ENCODE measurements around the gene MAP3K5. TPM values are rescaled to one million over a fixed set of nuclear protein-coding genes. Genes with fewer than 3 reads are reported as not detected.

MAP3K5 gene
- total RNA-seq, 1 experiment from 2014 or later = 0.55 TPM

DNA sequence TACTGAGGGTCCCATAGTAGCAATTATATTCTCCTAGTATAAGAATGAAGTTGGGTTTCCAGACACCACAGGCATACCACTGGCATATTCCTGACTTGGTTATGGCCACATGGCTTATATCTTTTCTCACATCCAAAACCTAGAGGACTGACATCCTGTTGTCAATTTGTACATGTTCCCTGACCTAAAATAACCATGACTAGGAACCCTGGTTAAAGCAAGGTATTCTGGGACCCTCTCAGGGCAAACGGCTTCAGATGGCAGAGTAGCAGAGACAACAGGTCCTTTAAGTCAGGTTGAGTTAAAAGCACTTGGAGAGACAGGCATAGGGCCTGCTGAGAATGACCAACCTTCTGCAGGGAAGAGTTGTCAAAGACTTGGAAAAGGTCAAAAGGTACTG lies 12.6 kb downstream of the MAP3K5 start:
- in situ Hi-C loops (cut with HindIII; ENCODE audit: low pct_unique_long_range_greater_than_20kb, low sequenced_read_pairs) = no loop called here
- no peak for DNase-seq (ENCODE audit: low read depth, low spot score)

DNA sequence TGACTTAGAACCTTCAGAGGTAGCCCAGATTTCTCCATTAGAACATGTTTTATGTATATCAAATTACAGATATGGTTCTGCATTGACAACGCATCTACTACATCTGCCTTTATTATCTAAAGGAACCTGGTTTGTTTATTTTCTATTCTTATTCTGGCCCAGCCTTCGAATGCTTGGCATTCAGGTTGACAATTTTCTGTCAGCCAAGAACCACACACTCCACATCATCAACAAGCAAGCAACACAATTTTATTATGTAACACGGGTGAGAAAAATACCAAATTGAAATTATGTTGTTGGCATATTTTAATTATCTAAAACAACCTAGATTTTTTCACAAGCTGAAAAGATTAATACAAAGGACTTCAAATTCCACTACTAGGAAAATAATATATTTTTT lies 14.6 kb downstream of the MAP3K5 start:
- in situ Hi-C loops (cut with HindIII; ENCODE audit: low pct_unique_long_range_greater_than_20kb, low sequenced_read_pairs) = no loop called here
- DNase-seq (ENCODE audit: low read depth, low spot score) = no peak

DNA sequence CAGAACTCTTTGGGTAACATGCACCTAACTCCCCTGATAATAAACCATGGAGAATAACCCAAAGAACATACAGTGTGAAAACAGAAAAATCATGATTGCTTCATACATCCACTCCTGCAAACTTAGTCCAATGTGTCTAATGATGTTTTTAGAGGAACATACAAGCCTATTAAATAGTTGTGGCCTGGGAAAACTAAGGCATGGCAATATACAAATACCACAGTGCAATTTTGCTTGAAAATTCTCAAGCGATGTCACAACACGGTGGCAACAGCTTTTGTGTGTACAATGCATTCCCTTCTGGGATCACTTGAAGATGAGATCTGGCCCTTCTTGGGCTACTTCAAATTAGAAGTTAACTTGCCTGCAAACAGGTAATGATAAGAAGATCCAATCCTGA lies 16.7 kb downstream of the MAP3K5 start:
- no peak for DNase-seq (ENCODE audit: low read depth, low spot score)
- in situ Hi-C loops (cut with HindIII; ENCODE audit: low pct_unique_long_range_greater_than_20kb, low sequenced_read_pairs) = no loop called here

DNA sequence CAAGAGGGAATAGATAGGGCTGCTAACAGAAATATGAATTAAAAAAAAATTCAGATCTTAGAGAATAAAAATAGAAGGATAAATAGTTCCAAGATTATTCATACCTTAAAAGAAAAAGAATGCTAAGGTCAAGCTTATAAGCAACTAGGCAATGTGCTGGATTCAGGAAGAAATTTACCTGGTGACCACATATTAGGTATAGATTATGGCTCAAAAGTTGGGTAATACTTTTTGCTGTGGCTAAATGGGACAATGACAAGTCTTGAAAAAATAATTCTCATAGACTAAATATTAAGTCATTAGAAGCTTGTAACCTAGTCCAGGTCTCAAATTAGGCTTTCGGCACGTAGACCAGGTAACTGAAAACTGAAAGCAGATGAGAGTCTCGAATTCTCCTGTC lies 17.2 kb downstream of the MAP3K5 start:
- DNase-seq (ENCODE audit: low read depth, low spot score) = no peak
- in situ Hi-C loops (cut with HindIII; ENCODE audit: low pct_unique_long_range_greater_than_20kb, low sequenced_read_pairs) = no loop called here

DNA sequence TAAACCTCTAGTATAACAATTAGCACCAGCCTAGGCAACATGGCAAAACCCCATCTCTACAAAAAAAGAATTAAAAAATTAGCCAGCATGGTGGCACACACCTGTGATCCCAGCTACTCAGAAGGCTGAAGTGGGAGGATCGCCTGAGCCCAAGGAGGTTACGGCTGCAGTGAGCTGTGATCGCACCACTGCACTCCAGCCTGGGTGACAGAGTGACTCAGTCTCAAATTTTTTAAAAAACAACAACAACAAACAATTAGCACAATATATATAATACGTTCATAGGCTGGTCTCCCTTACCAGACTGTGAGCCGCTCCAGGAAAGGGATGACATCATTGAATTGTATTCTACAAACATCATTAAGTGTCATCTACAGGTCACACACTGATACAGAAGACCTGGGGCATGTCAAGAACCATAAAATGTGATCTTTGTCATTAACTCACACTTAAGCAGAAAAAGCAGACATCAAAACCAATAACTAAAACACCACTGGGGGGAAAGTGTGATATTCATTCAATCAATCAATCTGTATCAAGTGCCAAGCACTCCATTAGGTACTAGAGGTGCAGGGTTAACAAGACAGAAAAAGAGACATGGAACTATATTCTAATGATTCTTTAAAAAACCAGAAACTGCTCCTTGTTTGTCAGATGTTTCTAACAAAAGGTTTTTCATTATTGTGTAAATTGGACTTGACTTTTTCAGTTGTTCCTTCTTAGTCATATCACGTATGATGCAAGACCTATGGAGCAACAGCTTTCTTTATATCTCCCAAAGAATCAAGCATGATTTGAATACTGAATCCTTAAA lies 17.8 kb downstream of the MAP3K5 start:
- in situ Hi-C loops (cut with HindIII; ENCODE audit: low pct_unique_long_range_greater_than_20kb, low sequenced_read_pairs) = no loop called here
- no peak for DNase-seq (ENCODE audit: low read depth, low spot score)

DNA sequence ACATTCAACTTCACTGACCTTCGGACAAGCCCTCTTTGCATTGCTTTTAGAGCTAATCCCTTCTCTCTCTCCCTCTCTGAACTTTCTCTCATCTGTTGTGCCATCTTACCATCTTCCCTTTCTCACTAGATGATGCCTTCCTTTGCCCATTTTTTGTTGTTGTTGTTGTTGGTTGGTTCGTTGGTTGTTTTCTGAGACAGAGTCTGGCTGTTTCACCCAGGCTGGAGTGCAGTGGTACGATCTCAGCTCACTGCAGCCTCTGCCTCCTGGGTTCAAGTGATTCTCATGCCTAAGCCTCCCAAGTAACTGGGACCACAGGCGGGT lies 18.8 kb downstream of the MAP3K5 start:
- no peak for DNase-seq (ENCODE audit: low read depth, low spot score)
- in situ Hi-C loops (cut with HindIII; ENCODE audit: low pct_unique_long_range_greater_than_20kb, low sequenced_read_pairs) = no loop called here

DNA sequence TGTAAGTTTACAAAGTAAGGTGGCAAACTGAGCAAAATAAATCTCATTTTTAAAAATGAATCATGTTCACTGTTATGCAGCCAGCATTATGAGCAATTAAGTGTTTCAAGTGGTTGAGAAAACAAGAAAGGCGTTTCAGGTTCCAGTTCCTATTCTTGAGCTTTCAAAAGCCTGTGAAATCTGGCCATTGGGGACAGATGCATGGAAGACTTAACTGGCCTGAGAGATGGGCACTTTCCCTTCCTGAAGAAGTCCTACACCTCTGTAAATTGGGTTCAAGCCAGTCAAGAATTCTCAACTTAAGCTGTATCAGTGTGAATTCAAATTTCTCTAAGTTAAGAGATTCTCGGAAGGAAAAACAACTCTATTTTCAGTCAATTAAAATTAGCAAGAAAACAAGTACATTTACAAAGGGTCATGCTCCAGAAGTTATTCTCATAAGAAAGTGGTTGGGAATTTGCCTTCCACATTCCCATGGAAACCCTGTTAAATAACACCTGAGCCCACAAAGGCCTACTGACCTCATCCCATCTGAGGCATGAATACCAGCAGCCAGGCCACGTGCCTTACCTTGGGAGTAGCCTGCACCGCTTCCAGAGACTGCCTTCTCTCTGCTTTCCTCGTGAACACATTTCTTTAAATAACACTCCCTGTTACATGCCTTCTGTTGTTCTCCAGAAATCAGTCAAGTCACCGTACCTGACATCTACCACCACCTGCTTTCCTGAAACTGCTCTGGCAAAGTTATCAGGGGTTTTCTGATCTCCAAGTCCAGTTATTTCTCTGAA lies 19.4 kb downstream of the MAP3K5 start:
- in situ Hi-C loops (cut with HindIII; ENCODE audit: low pct_unique_long_range_greater_than_20kb, low sequenced_read_pairs) = no loop called here

DNA sequence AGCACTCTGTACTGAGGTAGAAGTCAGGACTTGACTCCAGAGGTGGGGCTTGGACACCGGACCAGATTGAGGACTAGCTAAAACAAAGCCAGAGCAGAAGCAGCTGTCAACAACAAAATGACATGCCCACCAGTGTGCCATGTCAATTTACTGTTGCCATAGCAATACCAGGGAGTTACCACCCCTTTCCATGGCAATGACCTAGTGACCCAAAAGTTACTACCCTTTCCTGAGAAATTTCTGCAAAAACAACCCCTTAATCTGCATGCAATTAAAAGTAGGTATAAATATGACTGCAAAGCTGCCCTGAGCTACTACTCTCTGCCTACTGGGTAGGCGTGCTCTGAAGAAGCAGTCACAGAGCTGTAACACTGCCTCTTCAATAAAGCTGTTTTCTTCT lies 21.0 kb downstream of the MAP3K5 start:
- in situ Hi-C loops (cut with HindIII; ENCODE audit: low pct_unique_long_range_greater_than_20kb, low sequenced_read_pairs) = no loop called here

More for the DNA sequence above, 19.4 kb downstream of the MAP3K5 start:
- DNase-seq (ENCODE audit: low read depth, low spot score) = no peak

DNA sequence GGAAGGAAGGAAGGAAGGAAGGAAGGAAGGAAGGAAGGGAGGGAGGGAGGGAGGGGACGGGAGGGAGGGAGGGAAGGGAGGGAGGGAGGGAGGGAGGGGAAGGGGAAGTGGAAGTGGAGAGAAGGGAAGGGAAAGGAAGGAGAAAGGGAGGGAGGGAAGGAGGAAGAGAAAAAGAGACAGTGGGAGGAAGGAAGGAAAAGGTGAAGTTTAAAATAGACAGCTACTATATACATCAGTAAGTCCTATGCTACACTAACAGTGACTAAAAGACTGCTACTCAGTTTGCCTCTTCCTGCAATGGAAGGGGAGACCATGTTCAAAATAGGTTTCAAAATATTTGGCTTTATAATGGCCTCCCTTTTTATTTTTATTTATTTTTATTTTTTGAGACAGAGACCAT lies 22.5 kb downstream of the MAP3K5 start:
- no peak for DNase-seq (ENCODE audit: low read depth, low spot score)
- in situ Hi-C loops (cut with HindIII; ENCODE audit: low pct_unique_long_range_greater_than_20kb, low sequenced_read_pairs) = no loop called here

More for the DNA sequence above, 21.0 kb downstream of the MAP3K5 start:
- DNase-seq (ENCODE audit: low read depth, low spot score) = no peak

DNA sequence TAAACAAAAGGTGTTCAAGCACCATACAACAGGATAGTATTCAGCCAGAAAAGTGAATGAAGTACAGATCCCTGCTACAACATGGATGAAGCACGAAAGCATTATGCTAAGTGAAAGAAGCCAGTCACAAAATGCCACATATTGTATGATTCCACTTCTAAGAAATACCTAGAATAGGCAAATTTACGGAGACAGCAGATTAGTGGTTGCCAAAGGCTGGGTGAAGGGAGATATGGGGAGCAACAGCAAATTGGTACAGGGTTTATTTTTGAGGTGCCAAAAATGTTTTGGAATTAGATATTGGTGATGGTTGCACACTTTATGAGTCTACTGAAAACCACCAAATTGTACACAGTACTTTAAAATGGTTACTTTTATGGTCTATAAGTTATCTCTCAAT lies 23.2 kb downstream of the MAP3K5 start:
- in situ Hi-C loops (cut with HindIII; ENCODE audit: low pct_unique_long_range_greater_than_20kb, low sequenced_read_pairs) = no loop called here
- no peak for DNase-seq (ENCODE audit: low read depth, low spot score)

DNA sequence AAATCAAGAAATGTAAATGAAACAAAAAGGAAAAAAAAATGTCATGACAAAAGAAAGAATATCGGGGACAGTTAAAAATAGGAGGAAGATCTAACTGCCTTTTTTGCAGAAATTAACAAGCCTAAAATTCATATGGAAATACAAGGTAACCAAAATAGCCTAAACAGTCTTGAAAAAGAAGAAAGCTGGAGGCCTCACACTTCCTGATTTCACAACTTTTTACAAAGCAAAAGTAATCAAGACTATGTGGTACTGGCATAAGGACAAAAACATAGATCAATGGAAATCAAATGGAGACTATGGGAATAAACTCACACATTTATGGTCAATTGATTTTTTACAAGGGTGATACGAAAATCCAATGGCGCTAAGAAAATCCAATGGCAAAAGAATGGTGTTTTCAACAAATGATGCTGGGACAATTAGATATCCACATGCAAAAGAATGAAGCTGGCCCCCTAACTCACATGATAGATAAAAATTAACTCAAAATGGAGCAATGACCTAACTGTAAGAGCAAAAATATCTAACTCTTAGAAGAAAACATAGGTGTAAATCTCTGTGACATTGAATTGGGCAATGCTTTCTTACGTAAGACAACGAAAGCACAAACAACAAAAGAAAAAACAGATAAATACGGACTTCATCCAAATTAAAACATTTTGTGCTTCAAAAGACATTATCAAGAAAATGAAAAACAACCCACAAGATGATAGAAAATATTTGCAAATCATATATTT lies 24.5 kb downstream of the MAP3K5 start:
- DNase-seq (ENCODE audit: low read depth, low spot score) = no peak
- in situ Hi-C loops (cut with HindIII; ENCODE audit: low pct_unique_long_range_greater_than_20kb, low sequenced_read_pairs) = no loop called here

DNA sequence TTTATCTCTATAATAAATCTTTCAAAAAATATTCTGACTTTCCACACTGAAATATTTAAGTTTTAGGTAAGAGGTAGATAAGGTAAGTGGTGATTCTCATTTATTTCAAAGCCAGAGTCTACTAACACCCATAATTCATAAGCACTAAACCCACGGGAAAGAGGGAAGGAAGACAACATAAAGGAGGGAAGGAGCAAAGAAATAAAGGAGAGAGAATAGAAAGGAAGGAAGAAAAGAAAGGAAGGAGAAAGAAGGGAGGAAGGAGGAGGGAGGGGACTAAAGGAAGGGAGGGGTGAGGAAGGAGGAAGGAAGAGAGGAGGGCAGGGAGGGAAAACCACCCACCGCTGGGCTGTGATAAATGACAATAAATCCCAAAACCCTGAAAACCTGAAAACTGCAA lies 25.2 kb downstream of the MAP3K5 start:
- DNase-seq (ENCODE audit: low read depth, low spot score) = no peak
- in situ Hi-C loops (cut with HindIII; ENCODE audit: low pct_unique_long_range_greater_than_20kb, low sequenced_read_pairs) = no loop called here

DNA sequence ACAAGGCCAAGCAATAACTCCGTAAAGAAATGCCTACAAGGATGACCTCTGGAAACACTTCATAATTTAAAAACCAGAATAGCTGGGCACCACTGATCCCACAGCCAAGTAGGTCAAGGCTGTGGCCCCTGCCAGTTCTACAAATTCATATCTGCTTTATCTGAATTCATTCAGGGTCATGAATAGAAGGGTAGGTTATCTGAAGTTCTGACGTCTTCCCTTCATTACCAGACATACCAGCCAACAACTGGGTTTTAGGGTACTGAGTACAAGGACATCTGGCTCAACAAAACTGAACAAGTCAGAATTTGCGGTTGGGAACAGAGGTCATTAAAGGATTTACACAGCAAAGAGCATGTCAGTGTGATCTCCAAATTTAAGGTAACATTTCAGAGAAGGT lies 26.0 kb downstream of the MAP3K5 start:
- in situ Hi-C loops (cut with HindIII; ENCODE audit: low pct_unique_long_range_greater_than_20kb, low sequenced_read_pairs) = no loop called here
- no peak for DNase-seq (ENCODE audit: low read depth, low spot score)

DNA sequence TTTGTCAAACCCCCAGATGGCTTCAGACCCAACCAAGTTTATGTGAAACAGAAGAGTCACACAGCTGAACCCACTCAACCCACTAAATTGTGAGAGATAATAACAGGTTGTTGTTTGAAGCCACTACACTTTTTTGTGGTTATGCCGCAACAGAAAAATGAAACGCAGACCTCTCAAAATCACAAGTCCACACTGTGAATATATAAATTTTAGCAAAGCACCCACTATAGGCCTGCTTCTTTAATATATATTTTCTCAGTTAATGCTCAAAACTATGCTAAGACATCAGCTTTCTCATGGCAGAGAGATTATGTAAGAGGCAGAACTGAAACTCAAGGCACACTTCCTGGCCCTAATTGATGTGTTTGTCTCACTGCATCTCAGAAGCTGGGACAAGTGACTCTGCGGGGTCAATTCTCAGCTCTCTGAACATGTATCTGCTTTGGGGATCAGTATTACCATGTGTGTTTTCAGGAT lies 27.7 kb downstream of the MAP3K5 start:
- in situ Hi-C loops (cut with HindIII; ENCODE audit: low pct_unique_long_range_greater_than_20kb, low sequenced_read_pairs) = no loop called here
- no peak for DNase-seq (ENCODE audit: low read depth, low spot score)

DNA sequence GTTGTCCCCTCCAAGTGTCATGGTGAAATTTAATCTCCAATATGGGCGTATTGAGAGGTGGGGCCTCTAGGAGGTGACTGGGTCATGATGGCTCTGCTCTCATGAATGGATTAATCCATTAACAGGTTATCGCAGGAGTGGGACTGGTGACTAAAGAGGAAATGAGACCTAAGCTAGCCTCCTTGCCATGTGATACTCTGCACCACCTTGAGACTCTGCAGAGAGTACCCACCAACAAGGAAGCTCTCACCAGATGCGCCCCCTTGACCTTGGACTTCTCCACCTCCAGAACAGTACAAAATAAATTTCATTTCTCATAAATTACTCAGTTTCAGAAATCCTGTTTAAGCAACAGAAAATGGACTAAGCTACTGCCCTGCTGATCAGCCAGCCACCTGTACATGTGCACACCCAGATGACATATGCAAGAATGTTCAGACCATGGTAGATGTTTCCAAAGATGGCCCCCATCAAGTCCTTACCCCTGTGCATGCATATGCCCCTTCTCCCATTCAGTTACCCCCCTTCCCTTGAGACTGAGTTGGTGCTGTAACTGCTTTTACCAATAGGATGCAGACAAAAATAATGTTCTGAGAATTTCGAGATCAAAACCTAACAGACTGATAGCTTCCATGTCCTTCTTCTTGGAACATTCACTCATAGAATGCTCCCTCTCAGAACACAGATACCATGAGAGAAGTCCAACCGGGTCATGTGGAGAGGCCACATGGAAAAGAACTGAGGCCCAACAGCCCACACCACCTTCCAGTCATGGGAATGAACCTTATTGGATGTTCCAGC lies 28.4 kb downstream of the MAP3K5 start:
- DNase-seq (ENCODE audit: low read depth, low spot score) = no peak
- in situ Hi-C loops (cut with HindIII; ENCODE audit: low pct_unique_long_range_greater_than_20kb, low sequenced_read_pairs) = no loop called here

DNA sequence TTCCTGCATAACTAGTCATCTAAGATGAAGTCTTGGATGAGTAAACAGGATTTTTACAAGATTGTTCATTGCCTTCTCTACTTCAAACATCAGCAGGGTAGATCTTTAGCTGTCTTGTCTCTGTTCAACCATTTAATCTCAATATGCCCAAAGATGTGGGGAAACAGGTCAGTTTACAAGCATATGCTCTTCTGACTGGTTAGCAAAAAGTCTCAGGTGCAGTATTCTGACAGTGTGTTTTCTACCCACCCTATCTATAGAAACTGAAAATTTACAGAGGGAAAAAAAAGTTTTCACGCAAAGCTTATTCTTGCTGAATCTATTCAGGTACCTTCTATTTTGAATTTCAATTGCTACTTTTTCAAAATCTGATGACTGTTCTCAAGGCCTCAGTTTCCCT lies 29.0 kb downstream of the MAP3K5 start:
- in situ Hi-C loops (cut with HindIII; ENCODE audit: low pct_unique_long_range_greater_than_20kb, low sequenced_read_pairs) = no loop called here
- DNase-seq (ENCODE audit: low read depth, low spot score) = no peak

DNA sequence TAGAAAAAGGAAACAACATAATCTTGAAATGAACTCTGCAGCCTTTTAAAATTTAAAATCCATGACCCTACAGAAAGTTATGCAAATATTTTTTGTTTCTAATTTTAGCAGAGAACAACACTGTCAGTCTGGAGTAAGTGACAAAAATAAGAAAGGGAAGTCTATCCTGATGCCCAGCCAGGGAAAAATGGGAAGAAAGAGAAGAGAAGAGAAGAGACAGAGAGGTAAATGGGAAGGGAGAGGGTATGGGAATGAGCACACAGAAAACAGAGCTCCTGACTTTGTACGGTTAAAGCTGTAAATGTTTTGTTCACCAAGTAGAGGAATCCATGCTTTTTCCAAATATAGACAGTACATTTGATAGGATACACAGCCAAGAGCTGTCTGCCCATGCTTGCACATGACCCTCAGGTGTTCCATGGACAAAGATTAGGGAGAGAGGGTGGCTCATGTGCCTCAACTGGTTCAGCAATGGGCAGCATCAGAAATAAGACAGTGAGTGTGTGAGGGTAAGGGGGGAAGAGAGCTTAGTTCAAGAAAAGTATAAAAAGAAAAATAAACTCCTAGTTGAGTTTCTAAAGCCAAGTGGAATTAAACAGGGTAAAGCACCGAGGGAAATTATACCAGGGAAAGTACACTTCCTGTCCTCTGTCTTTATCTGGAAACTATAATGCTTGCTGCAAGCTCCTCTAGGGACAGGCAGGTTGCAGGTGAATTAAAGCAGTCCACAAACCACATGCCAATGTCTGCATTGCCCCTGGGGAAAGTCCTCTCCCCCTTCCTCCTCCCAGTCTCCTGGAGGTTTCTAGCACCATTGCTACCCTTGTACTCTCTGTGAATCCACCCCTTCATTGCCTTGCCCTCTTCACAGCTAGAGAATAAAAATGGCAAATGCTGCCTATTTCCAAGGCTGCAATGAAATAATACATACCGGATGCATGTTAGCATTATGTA lies 30.0 kb downstream of the MAP3K5 start:
- DNase-seq (ENCODE audit: low read depth, low spot score) = no peak
- in situ Hi-C loops (cut with HindIII; ENCODE audit: low pct_unique_long_range_greater_than_20kb, low sequenced_read_pairs) = no loop called here
